NCI-H1417 treated with DMSO at 0.1 percent for 48 hours (cell line): ENCODE data around the gene LTB4R.

Experiments
- DNase-seq: peaks from one replicate; lab custom pipeline; 2025; lab: John Stamatoyannopoulos, UW

Gene LTB4R

GRCh38 chr14:24304019-24304387 lies 7.3 kb upstream of the LTB4R start:
- no peak for DNase-seq

GRCh38 chr14:24307156-24307574 lies 4.1 kb upstream of the LTB4R start:
- no peak for DNase-seq

- no peak for DNase-seq
Observed at GRCh38 chr14:24307575-24308341, 3.5 kb upstream of the LTB4R start, which contains the start of gene CIDEB. CIDEB (minus strand) TSS chr14:24307977; CDS start chr14:24307858, 119 bp downstream.

- no peak for DNase-seq
Observed at GRCh38 chr14:24308342-24309124, 2.8 kb upstream of the LTB4R start.

GRCh38 chr14:24309538-24310264 lies 1.6 kb upstream of the LTB4R start, which contains the start of gene LTB4R2:
LTB4R2 (plus strand) TSS chr14:24310140; CDS start chr14:24310665, 525 bp downstream.
- DNase-seq: no peak

- no peak for DNase-seq
Observed at GRCh38 chr14:24310265-24310645, 1.0 kb upstream of the LTB4R start.

- DNase-seq: no peak
Observed at GRCh38 chr14:24311837-24312615, 724 bp downstream of the LTB4R start.

GRCh38 chr14:24312736-24313507 lies 1.6 kb downstream of the LTB4R start:
- no peak for DNase-seq

- DNase-seq: no peak
Observed at GRCh38 chr14:24313913-24314312, 2.6 kb downstream of the LTB4R start.

GRCh38 chr14:24314377-24315193 lies 3.3 kb downstream of the LTB4R start:
- no peak for DNase-seq

- no peak for DNase-seq
Observed at GRCh38 chr14:24315243-24315806, 4.0 kb downstream of the LTB4R start.

- no peak for DNase-seq
Observed at GRCh38 chr14:24315807-24316596, 4.7 kb downstream of the LTB4R start.

- no peak for DNase-seq
Observed at GRCh38 chr14:24316597-24316950, 5.3 kb downstream of the LTB4R start.

GRCh38 chr14:24317141-24317928 lies 6.0 kb downstream of the LTB4R start:
- no peak for DNase-seq

- DNase-seq: no peak
Observed at GRCh38 chr14:24321212-24321975, 10.1 kb downstream of the LTB4R start.

- no peak for DNase-seq
Observed at GRCh38 chr14:24322672-24323071, 11.4 kb downstream of the LTB4R start.

- DNase-seq: no peak
Observed at GRCh38 chr14:24323341-24323740, 12.0 kb downstream of the LTB4R start.
